GM10847 (cell line): ENCODE data around the gene FBXL4.

Experiments used
- POLR2A ChIP-seq: IDR thresholded peaks from 2 replicates; pipeline ENCODE4 v1.6.1; 2011; ENCODE audit not compliant: insufficient read length; ENCODE audit errors: extremely low read depth

Gene FBXL4

DNA sequence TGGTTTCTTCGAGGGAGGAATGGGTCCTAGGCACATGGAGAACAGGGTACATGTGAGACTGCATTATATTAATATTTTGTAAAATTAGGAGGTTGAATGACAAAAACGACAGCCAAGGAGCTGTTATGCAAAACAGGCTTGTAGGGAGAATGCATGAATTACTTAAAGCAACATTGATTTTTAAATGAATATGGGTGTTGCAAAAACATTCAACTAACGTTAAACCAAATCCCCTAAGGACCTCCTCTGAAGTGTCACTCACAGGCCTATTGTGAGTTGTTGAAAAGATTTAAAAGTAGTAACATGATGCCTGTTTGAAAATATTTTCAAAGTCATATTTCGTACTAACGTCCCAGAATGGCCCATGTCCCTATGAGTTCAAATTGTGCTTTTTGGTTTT, 21.9 kb downstream of the FBXL4 start:
- no peak for TF ChIP-seq POLR2A

DNA sequence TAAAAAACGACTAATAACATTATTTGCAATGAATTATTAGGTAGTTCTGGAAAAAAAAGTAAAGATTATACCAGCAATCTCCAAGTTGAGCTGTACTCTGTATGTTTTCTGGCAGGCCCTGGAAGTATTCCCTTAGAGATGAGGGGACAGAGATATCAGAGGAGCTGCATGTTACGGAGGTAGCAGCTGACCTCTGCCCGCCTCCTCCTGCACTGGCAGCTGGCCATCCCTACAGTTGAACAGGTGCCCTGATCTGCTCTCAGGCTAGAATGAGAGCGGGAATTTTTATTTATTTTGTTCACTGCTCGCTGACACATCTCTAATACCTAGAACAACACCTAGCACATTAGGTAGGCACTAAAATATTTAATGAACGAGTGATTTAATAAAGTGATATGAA, 23.1 kb downstream of the FBXL4 start:
- no peak for TF ChIP-seq POLR2A

DNA sequence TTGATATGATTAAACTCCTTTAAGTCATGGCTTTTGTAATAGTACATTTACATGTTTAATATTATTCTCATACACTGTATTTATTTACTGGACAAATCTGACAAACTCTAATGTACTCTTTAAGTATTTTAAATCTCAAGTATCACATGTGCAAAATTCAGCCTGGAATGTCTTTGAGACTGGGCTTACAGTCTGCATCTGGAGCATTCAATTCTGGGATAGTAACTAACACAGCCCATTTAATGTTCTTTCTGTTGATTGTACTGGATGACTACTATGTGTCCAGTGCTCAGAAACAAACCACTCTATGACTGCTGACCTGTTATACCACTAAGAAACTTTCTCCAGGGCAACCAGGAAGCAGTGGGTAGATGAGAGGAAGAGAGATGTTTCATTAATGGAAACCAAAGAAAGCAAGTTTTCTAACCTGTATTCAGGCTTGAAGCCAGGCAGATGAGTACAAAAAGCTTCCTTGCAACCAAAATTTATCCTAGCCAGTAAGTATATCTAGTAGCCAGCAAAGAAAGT, 26.8 kb downstream of the FBXL4 start:
- no peak for TF ChIP-seq POLR2A

DNA sequence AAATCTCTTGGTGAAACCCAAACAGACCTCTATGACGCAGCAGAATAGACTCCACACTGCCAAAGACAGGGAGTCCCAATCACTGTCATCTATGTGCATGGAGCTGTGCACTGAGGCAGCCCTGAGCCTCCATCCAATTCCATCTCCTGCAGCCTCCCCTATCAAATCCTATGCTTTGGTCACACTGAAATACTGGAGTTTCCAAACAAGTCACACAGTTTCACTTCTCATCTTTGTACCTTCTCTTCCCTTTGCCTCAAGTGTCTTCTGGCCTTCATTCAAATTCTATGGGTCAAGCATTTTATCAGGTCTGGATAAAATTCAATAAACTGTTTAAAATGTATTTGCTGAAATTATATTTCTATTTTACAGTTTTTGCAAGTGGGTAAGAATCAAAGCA, 38.5 kb downstream of the FBXL4 start:
- no peak for TF ChIP-seq POLR2A

DNA sequence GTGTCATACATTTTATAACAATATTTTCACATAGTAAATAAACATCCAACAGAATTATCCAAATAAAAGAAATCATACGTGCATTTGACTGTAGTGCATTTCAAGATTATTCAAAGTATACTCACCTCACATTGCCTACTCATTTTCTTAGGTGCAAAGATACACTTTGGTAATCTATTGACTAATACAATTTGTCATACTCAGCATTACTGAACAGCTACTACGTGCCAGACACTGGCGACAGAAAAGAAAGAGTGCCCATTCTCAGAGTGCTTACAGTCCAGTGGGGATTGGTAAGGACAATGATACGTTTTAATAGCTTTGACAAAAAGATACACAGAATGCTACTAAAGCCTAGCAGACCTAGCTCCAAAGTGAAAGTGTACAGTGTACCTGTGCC, 42.0 kb downstream of the FBXL4 start:
- TF ChIP-seq POLR2A, result no peak

DNA sequence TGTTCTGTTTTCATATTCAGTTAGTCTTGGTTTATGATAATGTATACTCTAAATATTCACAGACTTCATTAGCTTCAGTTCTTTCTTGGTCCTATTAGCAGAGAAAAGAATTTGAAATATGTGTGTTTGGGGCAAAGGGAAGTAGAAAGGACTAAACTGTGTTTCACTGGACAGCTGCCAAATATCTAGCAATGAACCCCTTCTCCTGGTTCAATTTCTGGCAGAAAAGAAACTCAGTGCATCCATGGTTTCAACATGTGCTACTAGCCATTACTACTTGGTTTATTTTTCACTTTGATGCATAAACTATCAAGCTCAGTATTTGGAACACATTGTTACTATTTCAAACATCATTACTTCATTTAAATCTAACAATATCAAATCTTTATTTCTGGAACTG, 43.6 kb downstream of the FBXL4 start:
- TF ChIP-seq POLR2A, result no peak

DNA sequence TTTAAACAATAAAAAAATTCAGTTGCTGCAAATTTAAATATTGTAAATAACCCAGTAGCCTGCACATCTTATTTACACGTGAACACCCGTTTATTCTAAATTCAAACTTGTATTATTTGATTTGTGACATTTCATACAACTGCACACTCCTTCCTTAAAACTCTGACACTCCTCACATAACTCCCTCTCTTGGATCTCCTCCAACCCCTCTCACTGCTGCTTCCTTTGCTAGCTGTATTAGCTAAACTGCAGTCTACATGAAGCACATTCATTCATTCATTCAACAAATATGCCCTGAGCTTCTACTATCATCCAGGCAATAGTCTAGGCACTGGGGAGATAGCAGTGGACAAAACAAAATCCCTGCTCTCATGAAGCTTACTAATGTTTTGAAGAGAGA, 47.0 kb downstream of the FBXL4 start:
- no peak for TF ChIP-seq POLR2A

DNA sequence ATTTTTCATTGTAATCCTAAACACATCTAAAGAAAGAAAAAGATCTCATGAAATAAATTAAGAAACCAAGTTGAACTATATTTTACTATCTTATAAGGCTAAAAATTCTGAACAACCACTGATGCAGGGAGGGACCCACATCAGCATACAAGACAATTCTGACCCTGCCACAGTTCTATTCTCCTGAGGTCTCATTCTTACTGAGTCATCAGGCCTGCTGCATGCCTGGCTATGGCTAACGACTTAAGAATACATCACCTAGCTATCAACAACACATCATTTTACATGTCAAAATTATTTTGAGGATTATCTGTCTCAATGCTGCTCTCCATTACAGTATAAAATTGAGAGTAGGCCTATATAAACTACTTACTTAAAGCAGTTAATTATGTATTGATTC, 52.9 kb downstream of the FBXL4 start:
- no peak for TF ChIP-seq POLR2A

DNA sequence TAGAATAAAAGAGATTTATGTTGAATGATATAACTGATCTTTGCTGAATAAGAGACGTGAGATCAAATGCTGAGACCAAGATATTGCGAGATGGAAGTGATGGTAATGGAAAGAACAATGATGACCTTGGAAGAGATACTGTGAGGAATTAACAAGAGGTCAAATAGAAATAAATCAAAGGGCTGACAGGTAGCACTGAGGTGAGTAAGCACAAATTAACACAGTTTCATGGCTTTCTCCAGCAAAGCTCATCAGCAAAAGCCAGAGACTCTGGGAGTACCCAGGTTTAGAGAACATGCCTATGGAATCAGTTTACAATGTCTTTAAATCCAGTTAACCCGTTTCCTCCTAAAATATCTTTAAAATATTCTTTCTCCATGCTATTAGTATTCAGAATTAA, 60.1 kb downstream of the FBXL4 start:
- no peak for TF ChIP-seq POLR2A

DNA sequence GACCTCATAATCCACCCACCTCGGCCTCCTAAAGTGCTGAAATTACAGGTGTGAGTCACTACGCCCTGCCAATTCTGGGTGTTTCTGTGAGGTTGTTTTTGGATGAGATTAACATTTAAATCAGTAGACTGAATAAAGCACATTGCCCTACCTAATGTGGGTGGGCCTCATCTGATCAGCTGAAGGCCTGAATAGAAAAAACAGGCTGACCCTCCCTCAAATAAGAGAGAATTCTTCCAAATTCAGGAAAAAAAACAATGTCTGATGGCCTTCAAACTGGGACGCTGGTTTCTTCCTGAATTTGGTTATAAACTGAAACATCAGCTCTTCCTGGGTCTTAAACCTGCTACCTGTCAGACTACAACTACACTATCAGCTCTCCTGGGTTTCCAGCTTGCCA, 62.4 kb downstream of the FBXL4 start:
- TF ChIP-seq POLR2A, result no peak

DNA sequence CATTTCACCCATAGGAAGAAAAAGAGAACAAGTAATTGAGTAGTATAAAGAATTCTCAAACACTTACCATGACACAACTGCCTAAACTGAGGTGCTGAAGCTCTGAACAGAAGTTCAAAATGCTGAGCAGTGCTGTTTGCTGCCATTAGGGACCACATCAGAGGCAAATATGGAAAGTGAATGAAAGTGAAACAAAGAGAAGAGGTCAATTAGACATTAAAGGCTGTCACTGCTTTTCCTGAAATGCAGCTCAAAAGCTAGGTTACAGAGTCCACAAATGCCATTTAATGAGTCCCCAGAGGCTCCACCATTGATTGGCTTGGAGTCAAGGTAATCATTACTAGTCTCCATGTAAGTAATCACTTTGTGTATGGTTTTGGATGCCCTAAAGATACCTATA, 67.3 kb downstream of the FBXL4 start:
- no peak for TF ChIP-seq POLR2A

DNA sequence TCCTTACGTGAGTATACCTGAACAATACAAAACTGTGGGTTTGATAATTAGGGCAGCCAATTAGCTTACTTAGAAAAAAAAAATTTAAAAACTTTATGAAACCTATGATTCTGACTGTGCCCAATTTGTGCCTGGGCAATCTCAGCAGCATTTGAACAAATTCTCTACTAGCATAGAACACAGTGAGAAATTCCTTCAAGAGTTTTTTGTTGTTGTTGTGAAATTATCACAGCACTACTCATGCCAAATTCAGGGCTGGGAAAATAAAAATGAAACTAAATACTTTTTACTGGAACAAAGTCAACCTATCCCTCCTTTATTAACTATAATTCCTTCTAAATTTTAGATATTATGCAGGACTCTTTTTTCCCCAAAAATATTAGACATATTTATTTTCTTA, 70.5 kb downstream of the FBXL4 start:
- no peak for TF ChIP-seq POLR2A

DNA sequence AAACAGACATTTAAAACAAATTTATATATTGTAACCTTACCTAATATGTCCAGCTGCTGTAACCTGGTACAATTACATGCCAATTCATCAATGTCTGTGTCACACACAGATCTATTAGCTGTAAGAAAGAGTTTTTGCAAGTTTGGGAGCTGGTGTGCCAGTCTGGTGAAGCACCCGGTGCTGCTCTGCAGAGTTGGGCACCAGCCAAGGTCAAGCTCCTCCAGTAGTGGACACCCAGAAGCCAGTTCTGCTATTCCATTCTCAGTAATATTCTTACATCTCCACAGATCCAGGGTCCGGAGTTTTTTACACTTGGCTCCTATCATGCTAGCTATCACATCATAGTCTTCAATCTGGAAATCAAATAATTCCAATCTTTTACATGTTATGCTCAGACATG, 72.4 kb downstream of the FBXL4 start:
- no peak for TF ChIP-seq POLR2A

DNA sequence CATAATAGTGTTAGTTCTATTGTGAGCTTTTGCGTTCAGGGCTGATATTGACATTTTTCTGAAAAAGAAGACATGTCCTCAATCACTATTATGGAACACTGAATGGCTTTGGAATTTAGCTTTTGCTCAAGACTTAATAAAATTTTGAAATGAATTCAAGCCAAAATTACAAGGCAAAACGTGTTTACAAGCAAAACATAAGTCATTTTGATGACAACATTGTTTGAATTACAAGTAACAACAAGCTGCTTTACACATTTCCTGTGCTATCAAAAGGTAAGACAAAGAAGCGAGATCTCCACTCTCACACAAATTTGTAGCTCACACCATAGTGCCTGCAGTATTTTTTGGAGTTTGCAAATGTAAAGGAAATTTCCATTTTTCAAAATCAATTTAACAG, 75.9 kb downstream of the FBXL4 start:
- TF ChIP-seq POLR2A, result no peak

DNA sequence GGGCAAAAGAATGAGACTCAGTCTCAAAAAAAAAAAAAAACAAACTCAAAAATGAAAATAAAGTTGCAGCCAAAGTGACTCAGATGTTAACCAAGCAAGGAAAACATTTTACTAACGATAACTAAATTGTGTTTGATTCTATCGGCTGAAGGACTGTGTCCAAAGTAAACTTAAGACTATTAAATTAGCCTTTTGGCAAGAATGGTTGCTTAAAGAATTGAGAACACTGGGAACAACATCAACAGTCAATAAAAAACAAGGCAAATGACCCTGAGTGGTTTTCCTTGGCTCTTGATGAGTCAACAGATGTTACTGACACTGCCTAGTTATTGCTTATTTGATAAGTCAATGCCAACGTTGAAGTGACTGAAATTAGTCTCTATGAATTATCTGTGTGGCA, 76.7 kb downstream of the FBXL4 start:
- TF ChIP-seq POLR2A, result no peak

DNA sequence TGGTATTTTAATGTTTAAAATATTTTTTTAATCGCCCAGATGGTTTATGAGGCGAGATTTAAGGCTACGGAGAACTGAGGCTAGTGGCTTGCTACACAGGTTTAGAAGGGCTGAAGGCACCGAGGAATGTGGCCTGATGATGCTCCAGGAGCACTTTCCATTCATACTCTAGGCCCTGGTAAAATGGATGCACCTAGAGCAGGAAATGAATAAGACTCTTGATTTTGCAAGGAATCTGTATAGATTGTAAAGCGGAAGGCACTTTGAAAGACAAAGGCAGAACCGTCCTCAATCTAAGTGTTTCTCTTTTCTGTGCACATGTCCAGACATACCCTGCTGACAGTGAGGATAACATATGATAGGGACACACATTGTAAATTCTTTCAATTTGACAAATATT, 83.2 kb downstream of the FBXL4 start:
- TF ChIP-seq POLR2A, result no peak

DNA sequence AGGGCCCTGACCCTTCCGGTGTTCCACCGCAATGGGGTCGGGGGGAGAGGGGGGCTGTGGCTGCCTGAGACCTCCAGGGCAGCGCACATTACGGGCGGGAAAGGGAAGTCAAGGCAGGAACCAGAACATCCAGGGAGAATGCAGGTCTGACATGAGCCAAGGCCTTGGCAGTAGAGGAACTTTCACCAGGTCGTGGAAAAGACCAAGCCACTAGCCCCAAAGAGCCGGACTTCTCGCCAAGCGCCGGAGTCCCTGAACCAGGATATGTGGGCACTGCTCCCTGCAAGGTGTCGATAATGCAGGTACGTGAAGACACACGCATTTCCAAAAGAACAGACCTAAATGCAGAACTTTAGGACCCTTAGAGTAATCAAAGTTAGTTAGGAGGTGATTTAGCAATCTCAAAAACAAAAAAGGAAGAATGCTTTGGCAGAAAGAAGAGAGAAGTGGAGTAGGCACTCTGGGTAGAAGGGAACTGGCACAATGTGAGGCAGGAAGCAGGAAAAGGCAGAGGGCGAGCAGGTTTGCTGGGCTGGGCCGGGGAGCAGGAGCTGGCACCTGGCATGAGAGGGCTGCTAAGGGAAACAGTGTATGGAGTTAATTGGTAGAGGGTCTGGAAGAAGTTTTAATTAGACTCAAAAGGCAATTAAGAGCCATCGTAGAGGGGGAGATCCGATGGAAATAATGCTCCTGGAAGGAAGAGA, 99.1 kb downstream of the FBXL4 start:
- TF ChIP-seq POLR2A, result no peak
